ENCODE data around the gene C1orf94.

Gene C1orf94

DNA sequence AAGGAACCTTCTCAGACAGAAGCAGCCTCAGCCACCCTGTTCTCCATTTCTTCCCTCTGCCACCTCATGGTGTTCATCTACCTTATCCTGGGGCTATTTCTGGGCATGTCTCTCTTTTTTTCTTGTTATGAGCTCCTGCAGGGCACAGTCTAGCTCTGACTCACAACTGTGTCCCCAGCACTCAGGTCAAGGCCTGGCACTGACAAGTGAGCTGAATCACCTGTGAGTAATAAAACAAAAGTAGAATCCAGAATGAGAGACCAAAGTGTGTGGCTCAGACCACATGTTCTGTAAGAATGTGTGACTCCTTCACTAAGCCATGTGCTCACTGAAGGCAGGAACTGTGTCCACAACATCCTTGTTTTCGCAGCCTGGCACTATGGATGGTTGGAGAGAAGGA is 23.2 kb downstream of the C1orf94 start:
- H3K9me3 ChIP-seq = no peaks in the 10 kb centered on the region
- no peaks in the 10 kb centered on the region for H3K27me3 ChIP-seq
- no peak overlapping the region for H3K4me3 ChIP-seq (ENCODE audit: low read depth in 1 of 2, low read length in 1 of 2)
- TF ChIP-seq, protein P1, sequence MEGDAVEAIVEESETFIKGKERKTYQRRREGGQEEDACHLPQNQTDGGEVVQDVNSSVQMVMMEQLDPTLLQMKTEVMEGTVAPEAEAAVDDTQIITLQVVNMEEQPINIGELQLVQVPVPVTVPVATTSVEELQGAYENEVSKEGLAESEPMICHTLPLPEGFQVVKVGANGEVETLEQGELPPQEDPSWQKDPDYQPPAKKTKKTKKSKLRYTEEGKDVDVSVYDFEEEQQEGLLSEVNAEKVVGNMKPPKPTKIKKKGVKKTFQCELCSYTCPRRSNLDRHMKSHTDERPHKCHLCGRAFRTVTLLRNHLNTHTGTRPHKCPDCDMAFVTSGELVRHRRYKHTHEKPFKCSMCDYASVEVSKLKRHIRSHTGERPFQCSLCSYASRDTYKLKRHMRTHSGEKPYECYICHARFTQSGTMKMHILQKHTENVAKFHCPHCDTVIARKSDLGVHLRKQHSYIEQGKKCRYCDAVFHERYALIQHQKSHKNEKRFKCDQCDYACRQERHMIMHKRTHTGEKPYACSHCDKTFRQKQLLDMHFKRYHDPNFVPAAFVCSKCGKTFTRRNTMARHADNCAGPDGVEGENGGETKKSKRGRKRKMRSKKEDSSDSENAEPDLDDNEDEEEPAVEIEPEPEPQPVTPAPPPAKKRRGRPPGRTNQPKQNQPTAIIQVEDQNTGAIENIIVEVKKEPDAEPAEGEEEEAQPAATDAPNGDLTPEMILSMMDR (IDR thresholded peaks at IDR 0.05) = no peak
- no peak overlapping the region for H3K27ac ChIP-seq
- no peaks in the 10 kb centered on the region for H3K4me1 ChIP-seq (ENCODE audit: control insufficient read depth in 1 of 2, insufficient read depth in 1 of 2, low read depth in 1 of 2, low read length in 1 of 2)
- H3K36me3 ChIP-seq = no peaks in the 10 kb centered on the region

DNA sequence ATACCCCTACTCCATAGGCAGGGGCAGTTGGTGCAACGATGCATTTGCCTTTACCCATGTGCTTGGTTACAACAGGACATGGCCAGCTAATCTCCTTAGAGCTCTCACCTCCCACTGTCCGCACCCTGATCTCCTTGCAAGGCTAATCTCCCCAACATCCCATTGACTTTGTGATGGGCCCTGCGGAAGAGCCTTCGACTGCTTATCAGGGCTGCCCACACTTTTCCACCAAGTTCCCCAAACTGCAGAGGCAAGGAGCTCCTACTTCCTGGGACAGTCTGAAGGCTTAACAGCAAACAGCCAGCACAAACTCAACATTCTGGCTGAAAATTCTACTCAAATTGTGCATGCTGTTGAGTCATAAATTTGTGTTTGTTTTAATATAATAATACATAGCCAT is 36.0 kb downstream of the C1orf94 start:
- Histone ChIP-seq H3K36me3 (no peaks in the 10 kb centered on the region), H3K27me3 (no peaks in the 10 kb centered on the region), H3K9me3 (no peaks in the 10 kb centered on the region), H3K4me1 (ENCODE audit: control insufficient read depth in 1 of 2, insufficient read depth in 1 of 2, low read depth in 1 of 2, low read length in 1 of 2) (no peaks in the 10 kb centered on the region), H3K4me3 (ENCODE audit: low read depth in 1 of 2, low read length in 1 of 2) (no peak overlapping the region), H3K27ac (no peak overlapping the region)
- TF ChIP-seq, protein P1 (IDR thresholded peaks at IDR 0.05) = no peak

DNA sequence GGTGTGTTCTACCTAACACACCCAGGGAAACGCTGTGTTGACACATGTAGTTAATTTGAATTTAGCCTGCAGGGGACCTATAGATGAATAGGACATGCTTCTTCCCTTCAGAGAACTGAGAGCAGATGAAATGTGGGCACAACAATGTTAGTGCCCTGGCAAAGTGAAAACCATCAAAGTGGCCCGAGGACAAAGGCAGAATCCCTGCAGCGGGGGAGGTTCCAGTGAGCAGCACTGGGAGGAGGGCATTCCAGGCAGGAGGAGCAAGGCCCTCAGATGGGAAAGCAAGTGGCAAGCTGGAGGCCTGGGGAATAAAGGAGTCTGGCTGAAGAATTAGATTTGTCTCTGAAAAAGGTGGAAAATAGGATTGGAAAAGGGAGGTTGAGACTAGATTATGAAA is 37.2 kb downstream of the C1orf94 start:
- no peaks in the 10 kb centered on the region for H3K27me3 ChIP-seq

DNA sequence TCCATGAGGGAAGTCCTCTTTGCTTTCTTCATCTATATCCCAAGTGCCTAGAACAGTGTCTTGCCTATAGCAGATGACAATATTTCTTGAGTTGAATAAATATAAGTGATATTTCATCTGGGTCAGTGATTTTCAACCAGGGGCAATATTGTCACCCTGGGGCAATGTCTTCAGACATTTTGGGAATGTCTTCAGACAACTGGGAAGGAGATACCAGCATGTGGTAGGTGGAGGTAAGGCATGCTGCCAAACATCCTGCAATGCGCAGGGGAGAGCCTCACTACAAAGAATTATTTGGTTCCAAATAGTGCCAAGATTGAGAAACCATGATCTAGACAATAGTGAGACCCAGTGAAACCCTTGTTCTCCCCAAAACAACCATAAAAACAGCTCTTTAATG is 54.7 kb downstream of the C1orf94 start:
- Histone ChIP-seq H3K27me3 (no peaks in the 10 kb centered on the region), H3K27ac (no peak overlapping the region), H3K9me3 (no peaks in the 10 kb centered on the region), H3K4me1 (ENCODE audit: control insufficient read depth in 1 of 2, insufficient read depth in 1 of 2, low read depth in 1 of 2, low read length in 1 of 2) (no peaks in the 10 kb centered on the region), H3K4me3 (ENCODE audit: low read depth in 1 of 2, low read length in 1 of 2) (no peak overlapping the region), H3K36me3 (no peaks in the 10 kb centered on the region)
- TF ChIP-seq, protein P1 (IDR thresholded peaks at IDR 0.05) = no peak

More for the DNA sequence above, 37.2 kb downstream of the C1orf94 start:
- Histone ChIP-seq H3K9me3 (no peaks in the 10 kb centered on the region), H3K36me3 (no peaks in the 10 kb centered on the region), H3K4me1 (ENCODE audit: control insufficient read depth in 1 of 2, insufficient read depth in 1 of 2, low read depth in 1 of 2, low read length in 1 of 2) (no peaks in the 10 kb centered on the region), H3K4me3 (ENCODE audit: low read depth in 1 of 2, low read length in 1 of 2) (no peak overlapping the region), H3K27ac (no peak overlapping the region)
- TF ChIP-seq, protein P1 (IDR thresholded peaks at IDR 0.05) = no peak

DNA sequence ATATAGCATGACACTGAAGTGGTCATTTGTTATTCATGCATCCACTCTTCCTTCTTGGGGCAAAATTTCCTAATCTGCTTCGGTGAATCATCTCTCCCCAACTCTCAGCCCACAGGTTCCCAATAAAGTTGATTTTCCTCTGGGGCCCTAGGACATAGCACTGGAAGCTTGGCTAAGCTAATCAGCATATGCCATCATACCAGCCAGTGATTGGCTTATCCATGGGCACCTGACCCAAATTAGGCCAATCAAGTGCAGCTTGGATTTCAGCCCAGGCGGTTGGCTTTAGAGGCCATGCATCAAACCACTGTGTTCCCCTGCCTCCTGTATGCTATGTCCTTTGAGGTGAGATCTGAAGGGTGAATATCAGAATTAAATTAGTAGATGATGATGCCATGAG is 58.9 kb downstream of the C1orf94 start:
- H3K4me3 ChIP-seq (ENCODE audit: low read depth in 1 of 2, low read length in 1 of 2) = no peak overlapping the region
- H3K9me3 ChIP-seq = no peaks in the 10 kb centered on the region
- no peak overlapping the region for H3K27ac ChIP-seq
- H3K27me3 ChIP-seq = no peaks in the 10 kb centered on the region
- H3K36me3 ChIP-seq = no peaks in the 10 kb centered on the region
- H3K4me1 ChIP-seq (ENCODE audit: control insufficient read depth in 1 of 2, insufficient read depth in 1 of 2, low read depth in 1 of 2, low read length in 1 of 2) = no peaks in the 10 kb centered on the region
- TF ChIP-seq, protein P1 (IDR thresholded peaks at IDR 0.05) = no peak

DNA sequence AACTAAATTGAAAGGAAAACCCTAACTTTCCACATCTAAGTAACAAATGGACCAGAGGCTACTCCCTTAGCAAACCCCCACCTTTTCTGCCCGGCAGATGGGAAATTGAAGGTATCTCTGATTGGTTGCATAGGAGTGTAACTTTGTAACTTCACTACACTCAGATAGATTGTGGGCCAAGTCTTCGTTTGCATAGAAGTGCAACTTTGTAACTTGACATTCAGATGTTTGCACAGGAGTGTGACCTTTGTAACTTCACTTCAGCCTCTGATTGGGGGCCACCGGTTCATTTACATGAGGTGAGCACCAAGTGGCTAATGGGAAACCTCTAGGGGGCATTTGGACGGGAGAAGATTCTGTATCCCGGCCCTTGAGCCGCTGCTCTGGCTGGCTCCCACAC is 59.4 kb downstream of the C1orf94 start:
- no peak overlapping the region for H3K4me3 ChIP-seq (ENCODE audit: low read depth in 1 of 2, low read length in 1 of 2)
- H3K27me3 ChIP-seq = no peaks in the 10 kb centered on the region
- no peaks in the 10 kb centered on the region for H3K36me3 ChIP-seq
- H3K4me1 ChIP-seq (ENCODE audit: control insufficient read depth in 1 of 2, insufficient read depth in 1 of 2, low read depth in 1 of 2, low read length in 1 of 2) = no peaks in the 10 kb centered on the region
- no peaks in the 10 kb centered on the region for H3K9me3 ChIP-seq
- H3K27ac ChIP-seq = no peak overlapping the region
- TF ChIP-seq, protein P1 (IDR thresholded peaks at IDR 0.05) = no peak

Measured in neutrophil (primary cell).